ENCODE measurements around the gene ALK. TPM values are rescaled to one million over a fixed set of nuclear protein-coding genes. Genes with fewer than 3 reads are reported as not detected.

ALK gene
- total RNA-seq, 1 donor from 2014 or later, result not detected

DNA sequence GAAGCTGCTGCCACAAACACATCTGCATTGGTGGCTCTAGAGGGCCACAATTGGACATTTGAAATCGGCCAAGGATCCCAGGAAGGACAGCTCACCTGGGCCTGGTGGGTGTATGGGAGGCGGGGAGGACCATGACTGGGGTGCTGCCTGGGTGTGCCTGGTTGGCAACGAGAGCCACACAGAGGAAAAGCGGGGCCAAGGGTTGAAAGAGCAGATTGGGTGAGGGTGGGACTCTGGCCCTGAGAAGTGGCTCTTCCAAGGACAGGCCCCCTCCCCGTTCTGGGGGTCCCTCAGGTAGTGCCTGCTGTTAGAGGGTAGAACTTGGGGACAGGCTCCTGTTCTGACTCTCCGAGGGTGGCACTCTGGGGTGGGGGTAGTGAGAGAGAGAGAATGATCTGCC is 703.3 kb downstream of the ALK start:
- intact Hi-C loops (cut with DNase I), result no loop called here

DNA sequence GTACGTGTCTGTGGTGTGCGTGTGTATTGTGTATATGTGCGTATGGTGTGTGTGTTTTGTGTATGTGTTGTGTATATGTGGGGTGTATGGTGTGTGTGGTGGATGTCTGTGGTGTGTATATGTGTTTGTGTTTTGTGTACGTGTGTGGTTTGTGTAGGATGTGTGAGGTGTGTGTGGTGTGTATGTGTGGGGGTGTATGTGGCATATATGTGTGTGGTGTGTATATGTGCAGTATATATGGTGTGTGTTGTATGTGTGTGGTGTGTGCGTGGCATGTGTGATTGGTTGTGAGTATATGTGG is 704.8 kb downstream of the ALK start:
- H3K4me1 ChIP-seq, result no peaks in the 10 kb centered on the region
- H3K4me3 ChIP-seq, result no peak overlapping the region
- H3K36me3 ChIP-seq, result no peaks in the 10 kb centered on the region
- DNase-seq (ENCODE audit: low spot score in 2 of 2), result no peak
- TF ChIP-seq, protein P1, sequence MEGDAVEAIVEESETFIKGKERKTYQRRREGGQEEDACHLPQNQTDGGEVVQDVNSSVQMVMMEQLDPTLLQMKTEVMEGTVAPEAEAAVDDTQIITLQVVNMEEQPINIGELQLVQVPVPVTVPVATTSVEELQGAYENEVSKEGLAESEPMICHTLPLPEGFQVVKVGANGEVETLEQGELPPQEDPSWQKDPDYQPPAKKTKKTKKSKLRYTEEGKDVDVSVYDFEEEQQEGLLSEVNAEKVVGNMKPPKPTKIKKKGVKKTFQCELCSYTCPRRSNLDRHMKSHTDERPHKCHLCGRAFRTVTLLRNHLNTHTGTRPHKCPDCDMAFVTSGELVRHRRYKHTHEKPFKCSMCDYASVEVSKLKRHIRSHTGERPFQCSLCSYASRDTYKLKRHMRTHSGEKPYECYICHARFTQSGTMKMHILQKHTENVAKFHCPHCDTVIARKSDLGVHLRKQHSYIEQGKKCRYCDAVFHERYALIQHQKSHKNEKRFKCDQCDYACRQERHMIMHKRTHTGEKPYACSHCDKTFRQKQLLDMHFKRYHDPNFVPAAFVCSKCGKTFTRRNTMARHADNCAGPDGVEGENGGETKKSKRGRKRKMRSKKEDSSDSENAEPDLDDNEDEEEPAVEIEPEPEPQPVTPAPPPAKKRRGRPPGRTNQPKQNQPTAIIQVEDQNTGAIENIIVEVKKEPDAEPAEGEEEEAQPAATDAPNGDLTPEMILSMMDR (IDR thresholded peaks at IDR 0.05), result no peak
- intact Hi-C loops (cut with DNase I), result no loop called here
- no peaks in the 10 kb centered on the region for H3K27me3 ChIP-seq
- H3K27ac ChIP-seq, result no peak overlapping the region
- H3K9me3 ChIP-seq, result no peaks in the 10 kb centered on the region

More for the DNA sequence above, 703.3 kb downstream of the ALK start:
- TF ChIP-seq, protein P1 (IDR thresholded peaks at IDR 0.05), result no peak
- Histone ChIP-seq H3K4me1 (no peaks in the 10 kb centered on the region), H3K36me3 (no peaks in the 10 kb centered on the region), H3K4me3 (no peak overlapping the region), H3K9me3 (no peaks in the 10 kb centered on the region), H3K27me3 (no peaks in the 10 kb centered on the region), H3K27ac (no peak overlapping the region)
- no peak for DNase-seq (ENCODE audit: low spot score in 2 of 2)

DNA sequence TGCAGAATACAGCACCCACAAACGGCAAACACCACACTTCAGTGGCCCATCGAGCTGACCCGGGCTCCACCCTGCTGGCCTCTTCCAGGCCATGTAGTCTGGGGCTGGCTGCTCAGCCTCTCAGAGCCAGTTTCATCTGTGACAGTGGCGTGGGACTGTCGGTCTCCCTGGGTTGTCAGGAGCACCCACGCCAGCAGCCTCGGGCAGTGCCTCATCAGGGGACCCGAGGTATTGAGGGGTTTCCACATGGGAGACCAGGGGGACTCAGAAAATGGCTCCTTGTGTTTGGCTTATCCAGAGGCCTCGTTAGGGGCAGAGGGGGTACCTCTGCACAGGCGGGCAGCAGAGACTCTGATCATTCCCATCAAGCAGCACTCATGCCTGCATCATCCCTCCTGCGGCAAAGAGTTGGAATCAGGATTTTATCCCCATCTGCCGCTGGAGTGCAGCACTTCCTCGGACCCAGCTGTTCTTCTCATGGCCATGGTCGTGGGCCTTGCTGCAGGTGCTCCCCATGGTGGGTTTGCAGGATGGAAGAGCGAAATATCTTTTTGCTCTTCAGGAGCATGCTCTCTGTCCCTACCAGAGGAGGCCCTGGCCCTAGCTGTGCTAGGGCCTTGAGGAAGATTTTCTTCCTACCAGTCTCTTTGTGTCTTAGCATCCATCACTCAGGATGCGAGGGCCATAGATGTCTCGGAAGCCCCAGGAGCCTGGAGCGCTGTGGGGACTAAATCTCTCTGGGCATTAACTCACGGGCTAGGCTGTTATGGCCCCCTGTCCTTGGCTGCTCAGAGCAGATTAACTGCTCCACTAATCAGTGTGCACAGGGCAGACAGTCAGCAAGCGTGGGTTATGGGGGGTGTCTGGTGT is 705.4 kb downstream of the ALK start:
- Histone ChIP-seq H3K4me3 (no peak overlapping the region), H3K27me3 (no peaks in the 10 kb centered on the region), H3K27ac (no peak overlapping the region), H3K36me3 (no peaks in the 10 kb centered on the region), H3K4me1 (no peaks in the 10 kb centered on the region), H3K9me3 (no peaks in the 10 kb centered on the region)
- TF ChIP-seq, protein P1 (IDR thresholded peaks at IDR 0.05), result no peak
- peak in 1 of 2 donors; percentile 49 for DNase-seq (ENCODE audit: low spot score in 2 of 2)
- intact Hi-C loops (cut with DNase I), result no loop called here

DNA sequence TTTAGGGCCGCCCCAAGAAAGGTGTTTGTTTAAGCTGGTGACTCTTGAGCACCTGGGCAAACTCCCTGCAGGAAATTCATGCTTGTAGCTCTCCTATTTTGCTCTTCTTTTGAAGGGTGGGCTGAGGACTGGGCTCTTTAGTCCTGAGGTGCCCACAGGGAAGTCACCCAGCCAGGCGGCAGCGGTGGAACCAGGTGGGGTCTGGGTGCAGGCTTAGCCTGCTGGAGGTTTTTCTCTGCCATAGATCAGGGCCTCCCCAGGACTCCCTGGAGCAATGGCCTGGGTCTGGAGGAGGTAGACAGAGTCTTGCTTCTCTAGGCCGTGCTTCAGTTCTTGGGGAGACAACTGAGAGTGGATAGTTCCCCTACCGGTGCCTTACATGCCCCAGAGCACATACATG is 706.3 kb downstream of the ALK start:
- TF ChIP-seq, protein P1 (IDR thresholded peaks at IDR 0.05), result no peak
- intact Hi-C loops (cut with DNase I), result no loop called here
- Histone ChIP-seq H3K9me3 (no peaks in the 10 kb centered on the region), H3K36me3 (no peaks in the 10 kb centered on the region), H3K27me3 (no peaks in the 10 kb centered on the region), H3K27ac (no peak overlapping the region), H3K4me3 (no peak overlapping the region), H3K4me1 (no peaks in the 10 kb centered on the region)
- DNase-seq (ENCODE audit: low spot score in 2 of 2), result no peak

DNA sequence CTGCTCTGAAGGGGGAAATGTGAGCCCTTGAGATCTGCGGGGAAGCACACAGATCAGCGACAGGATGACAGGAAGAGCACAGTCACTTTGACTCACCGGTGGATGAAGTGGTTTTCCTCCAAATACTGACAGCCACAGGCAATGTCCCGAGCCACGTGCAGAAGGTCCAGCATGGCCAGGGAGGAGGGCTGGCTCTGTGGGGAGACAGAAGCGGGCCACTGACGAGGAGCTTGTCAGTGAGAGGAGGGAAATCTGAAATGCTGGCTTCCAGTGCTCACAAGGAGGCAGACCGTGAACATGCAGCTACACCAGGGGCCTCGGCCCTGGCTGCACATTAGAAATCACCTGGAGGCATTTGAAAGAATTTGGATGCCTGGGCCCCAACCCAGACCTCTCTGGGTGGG is 707.5 kb downstream of the ALK start:
- H3K27ac ChIP-seq, result no peak overlapping the region
- H3K27me3 ChIP-seq, result no peaks in the 10 kb centered on the region
- DNase-seq (ENCODE audit: low spot score in 2 of 2), result peak in 1 of 2 donors; percentile 31
- H3K4me1 ChIP-seq, result no peaks in the 10 kb centered on the region
- intact Hi-C loops (cut with DNase I), result no loop called here
- no peaks in the 10 kb centered on the region for H3K9me3 ChIP-seq
- no peak overlapping the region for H3K4me3 ChIP-seq
- no peaks in the 10 kb centered on the region for H3K36me3 ChIP-seq
- TF ChIP-seq, protein P1 (IDR thresholded peaks at IDR 0.05), result no peak
